DOHH2 (cell line): ENCODE results near the gene TCF15.

Experiments
- H3F3A ChIP-seq: fragments of 200-600 bp; sonication (generic), shearing (Covaris generic); 2 replicates; pipeline ENCODE4 v1.6.0; 2016; ENCODE audit warnings: antibody characterized with exemption, mild to moderate bottlenecking; ENCODE audit not compliant: control insufficient read depth, insufficient read depth
- H3K27ac ChIP-seq: fragments of 200-600 bp; sonication (generic); 2 replicates; pipeline ENCODE4 v1.5.1; 2014; ENCODE audit warnings: low read depth, mild to moderate bottlenecking, low read length, moderate library complexity
- H3K27me3 ChIP-seq: fragments of 200-600 bp; sonication (generic); 2 replicates; pipeline ENCODE4 v1.6.1; 2014; ENCODE audit warnings: mild to moderate bottlenecking, low read length, mixed read lengths; ENCODE audit not compliant: control insufficient read depth
- H3K36me3 ChIP-seq: fragments of 200-600 bp; sonication (generic); 2 replicates; pipeline ENCODE4 v1.6.1; 2014; ENCODE audit warnings: mild to moderate bottlenecking, low read length, moderate library complexity, mixed read lengths; ENCODE audit not compliant: control insufficient read depth
- H3K4me1 ChIP-seq: fragments of 200-600 bp; sonication (generic); 2 replicates; pipeline ENCODE4 v1.6.1; 2014; ENCODE audit warnings: mild to moderate bottlenecking, low read length, mixed read lengths; ENCODE audit not compliant: control insufficient read depth
- H3K4me2 ChIP-seq: fragments of 200-600 bp; sonication (generic); 2 replicates; pipeline ENCODE4 v1.6.0; 2014; ENCODE audit warnings: mild to moderate bottlenecking, low read length, moderate library complexity
- H3K4me3 ChIP-seq: fragments of 200-600 bp; sonication (generic); 2 replicates; pipeline ENCODE4 v1.5.1; 2014; ENCODE audit warnings: mild to moderate bottlenecking, low read length, mixed read lengths
- H3K79me2 ChIP-seq: fragments of 200-600 bp; sonication (generic); 2 replicates; pipeline ENCODE4 v1.6.1; 2014; ENCODE audit warnings: mild to moderate bottlenecking, low read length, mixed read lengths; ENCODE audit not compliant: control insufficient read depth
- H3K9me2 ChIP-seq: fragments of 200-600 bp; sonication (generic); replicated peaks from 2 replicates; pipeline ENCODE4 v1.6.1; 2014; ENCODE audit warnings: mild to moderate bottlenecking, low read length, mixed read lengths; ENCODE audit not compliant: control insufficient read depth
- H3K9me3 ChIP-seq: fragments of 200-600 bp; sonication (generic); 2 replicates; pipeline ENCODE4 v1.6.1; 2014; ENCODE audit warnings: antibody characterized with exemption, low read length, mixed read lengths; ENCODE audit not compliant: control insufficient read depth, insufficient read depth
- H4K20me1 ChIP-seq: fragments of 200-600 bp; sonication (generic); 2 replicates; pipeline ENCODE4 v1.6.0; 2014; ENCODE audit warnings: low read depth, mild to moderate bottlenecking, antibody characterized with exemption, low read length, moderate library complexity; ENCODE audit not compliant: control insufficient read depth, insufficient read depth
- CTCF ChIP-seq: fragments of 200-600 bp; sonication (generic); IDR thresholded peaks from one replicate; pipeline ENCODE4 v1.5.1; 2014; ENCODE audit warnings: antibody characterized with exemption, mild to moderate bottlenecking, low read depth, low read length; ENCODE audit not compliant: poor library complexity, severe bottlenecking
- EZH2phosphoT487 ChIP-seq: fragments of 200-600 bp; sonication (generic); IDR thresholded peaks from 2 replicates; pipeline ENCODE4 v1.6.1; 2017; ENCODE audit warnings: borderline replicate concordance, mild to moderate bottlenecking, antibody characterized with exemption, low read length, moderate library complexity, mixed read lengths

Gene TCF15

GRCh38 chr20:635028-635892 lies 25.2 kb upstream of the TCF15 start:
- no peaks in the 10 kb centered on the region for H3K4me1 ChIP-seq
- no peak overlapping the region for H3K4me3 ChIP-seq
- no peaks in the 10 kb centered on the region for H3F3A ChIP-seq
- no peak overlapping the region for H3K27ac ChIP-seq
- no peaks in the 10 kb centered on the region for H3K36me3 ChIP-seq
- H3K4me2 ChIP-seq, result no peak overlapping the region
- TF ChIP-seq EZH2phosphoT487 (no peak), CTCF (no peak)
- H4K20me1 ChIP-seq, result no peaks in the 10 kb centered on the region
- H3K79me2 ChIP-seq, result no peaks in the 10 kb centered on the region
- no peaks in the 10 kb centered on the region for H3K9me3 ChIP-seq
- H3K9me2 ChIP-seq, result no peaks in the 10 kb centered on the region
- H3K27me3 ChIP-seq, result no peaks in the 10 kb centered on the region; the same call in 1 of the 2 replicates

GRCh38 chr20:634148-634925 lies 24.2 kb upstream of the TCF15 start:
- Histone ChIP-seq H3K36me3 (no peaks in the 10 kb centered on the region), H3K79me2 (no peaks in the 10 kb centered on the region), H3K27me3 (no peaks in the 10 kb centered on the region; the same call in 1 of the 2 replicates), H3K4me1 (no peaks in the 10 kb centered on the region), H3K4me2 (no peak overlapping the region), H3K9me2 (no peaks in the 10 kb centered on the region), H3K4me3 (no peak overlapping the region), H3F3A (no peaks in the 10 kb centered on the region), H4K20me1 (no peaks in the 10 kb centered on the region), H3K27ac (no peak overlapping the region), H3K9me3 (no peaks in the 10 kb centered on the region)
- TF ChIP-seq CTCF (no peak), EZH2phosphoT487 (no peak)

GRCh38 chr20:631101-631500 lies 21.0 kb upstream of the TCF15 start:
- no peaks in the 10 kb centered on the region for H3K27me3 ChIP-seq
- no peaks in the 10 kb centered on the region for H3K79me2 ChIP-seq
- no peak overlapping the region for H3K27ac ChIP-seq
- no peaks in the 10 kb centered on the region for H3K36me3 ChIP-seq
- H3K4me3 ChIP-seq, result no peak overlapping the region
- no peaks in the 10 kb centered on the region for H4K20me1 ChIP-seq
- H3K4me2 ChIP-seq, result no peak overlapping the region
- H3K9me3 ChIP-seq, result no peaks in the 10 kb centered on the region
- H3F3A ChIP-seq, result no peaks in the 10 kb centered on the region
- H3K4me1 ChIP-seq, result no peaks in the 10 kb centered on the region
- TF ChIP-seq CTCF (no peak), EZH2phosphoT487 (no peak)
- no peaks in the 10 kb centered on the region for H3K9me2 ChIP-seq
